MM.1S (cell line): Measurements from ENCODE around the gene NTN5.

Source experiments
- DNase-seq: peaks from one replicate; pipeline ENCODE4 v3.0.0-alpha.2; 2015
- H2AFZ ChIP-seq: fragments of 300-600 bp; sonication (generic); 2 replicates; pipeline ENCODE4 v1.6.0; 2016; ENCODE audit warnings: antibody characterized with exemption, low read length
- H3F3A ChIP-seq: fragments of 300-600 bp; sonication (generic); 2 replicates; pipeline ENCODE4 v1.6.1; 2016; ENCODE audit warnings: mild to moderate bottlenecking, antibody characterized with exemption, low read length, moderate library complexity, mixed read lengths; ENCODE audit not compliant: insufficient read depth
- H3K27ac ChIP-seq: fragments of 300-600 bp; sonication (generic); 2 replicates; pipeline ENCODE4 v1.5.1; 2016; ENCODE audit warnings: mild to moderate bottlenecking, low read length
- H3K27me3 ChIP-seq: fragments of 300-600 bp; sonication (generic); replicated peaks from 2 replicates; pipeline ENCODE4 v1.6.0; 2016; ENCODE audit warnings: low read length; ENCODE audit not compliant: insufficient read depth
- H3K36me3 ChIP-seq: fragments of 300-600 bp; sonication (generic); replicated peaks from 2 replicates; pipeline ENCODE4 v1.6.1; 2016; ENCODE audit warnings: mild to moderate bottlenecking, low read length, mixed read lengths; ENCODE audit not compliant: insufficient read depth
- H3K4me1 ChIP-seq: fragments of 300-600 bp; sonication (generic); 2 replicates; pipeline ENCODE4 v1.6.1; 2016; ENCODE audit warnings: low read length, mixed read lengths
- H3K4me2 ChIP-seq: fragments of 300-600 bp; sonication (generic); 2 replicates; pipeline ENCODE4 v1.6.0; 2016; ENCODE audit warnings: low read depth, low read length
- H3K4me3 ChIP-seq: fragments of 300-600 bp; sonication (generic); 2 replicates; pipeline ENCODE4 v1.5.1; 2016; ENCODE audit warnings: low read length, mixed read lengths
- H3K79me2 ChIP-seq: fragments of 300-600 bp; sonication (generic); 2 replicates; pipeline ENCODE4 v1.6.1; 2016; ENCODE audit warnings: mixed run types, low read length, mixed read lengths
- H3K9ac ChIP-seq: fragments of 300-600 bp; sonication (generic); 2 replicates; pipeline ENCODE4 v1.6.1; 2016; ENCODE audit warnings: low read length, mixed read lengths
- H3K9me2 ChIP-seq: fragments of 300-600 bp; sonication (generic); replicated peaks from 2 replicates; pipeline ENCODE4 v1.6.1; 2016; ENCODE audit warnings: mild to moderate bottlenecking, low read length, mixed read lengths; ENCODE audit not compliant: insufficient read depth
- H3K9me3 ChIP-seq: fragments of 300-600 bp; sonication (generic); replicated peaks from 2 replicates; pipeline ENCODE4 v1.6.1; 2016; ENCODE audit warnings: mild to moderate bottlenecking, low read length, mixed read lengths; ENCODE audit not compliant: insufficient read depth
- H4K20me1 ChIP-seq: fragments of 300-600 bp; sonication (generic); 2 replicates; pipeline ENCODE4 v1.6.1; 2016; ENCODE audit warnings: mild to moderate bottlenecking, low read length, moderate library complexity, mixed read lengths; ENCODE audit not compliant: insufficient read depth
- CTCF ChIP-seq: fragments of 300-600 bp; sonication (generic); IDR thresholded peaks from 2 replicates; pipeline ENCODE4 v1.5.1; 2016; ENCODE audit warnings: antibody characterized with exemption, low read length, mixed read lengths
- EZH2 ChIP-seq: fragments of 300-600 bp; sonication (generic); optimal IDR thresholded peaks from 2 replicates; pipeline ENCODE3; 2017; ENCODE audit warnings: low read depth, mild to moderate bottlenecking, antibody characterized with exemption, low read length, mixed read lengths
- EZH2phosphoT487 ChIP-seq: fragments of 300-600 bp; sonication (generic); IDR thresholded peaks from 2 replicates; pipeline ENCODE4 v1.6.1; 2018; ENCODE audit warnings: antibody characterized with exemption, low read length

Gene NTN5

DNA sequence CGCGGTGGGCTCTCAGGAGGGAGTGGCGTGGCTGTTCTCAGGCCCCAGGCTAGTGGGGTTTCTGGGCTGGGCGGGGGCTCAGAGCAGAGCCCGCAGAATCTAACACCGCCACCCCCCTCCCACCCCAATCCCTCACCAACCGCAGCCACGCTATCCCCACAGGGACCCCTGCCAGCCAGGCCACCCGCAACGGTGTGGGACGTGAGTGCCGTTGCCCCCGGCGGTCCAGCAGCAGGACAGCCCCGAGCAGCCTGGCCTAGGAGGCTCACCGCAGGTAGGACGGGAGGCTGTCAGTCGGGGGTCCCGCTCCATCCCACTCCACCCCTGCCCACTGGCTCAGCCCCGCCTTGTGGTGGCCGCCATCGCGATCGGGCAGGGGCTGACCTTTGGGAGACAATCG, at the start of gene NTN5:
NTN5 (minus strand) TSS at position 24 of the 400 bp plus-strand sequence. CDS start 2,031 bp downstream, outside the sequence.
- peaks cover 64% of the 10 kb centered on the region for H3K27me3 ChIP-seq
- TF ChIP-seq EZH2phosphoT487 (no peak), EZH2 (no peak), CTCF (no peak)
- no peak within 1 kb of the TSS for H3K9ac ChIP-seq
- H3K79me2 ChIP-seq, result no peaks in the 10 kb centered on the region
- no peak within 1 kb of the TSS for H3K4me2 ChIP-seq
- no peak within 1 kb of the TSS for H3K27ac ChIP-seq
- H3K9me3 ChIP-seq, result no peaks in the 10 kb centered on the region
- no peak within 1 kb of the TSS for H2AFZ ChIP-seq
- no peaks in the 10 kb centered on the region for H3K36me3 ChIP-seq
- H3F3A ChIP-seq, result no peaks in the 10 kb centered on the region
- H3K4me3 ChIP-seq, result no peak within 1 kb of the TSS
- DNase-seq, result no peak
- no peaks in the 10 kb centered on the region for H3K9me2 ChIP-seq
- H4K20me1 ChIP-seq, result no peaks in the 10 kb centered on the region
- H3K4me1 ChIP-seq, result no peaks in the 10 kb centered on the region; the same call in 1 of the 2 replicates

- no peaks in the 10 kb centered on the region for H4K20me1 ChIP-seq
- no peak overlapping the region for H3K27ac ChIP-seq
- H3F3A ChIP-seq, result no peaks in the 10 kb centered on the region
- H3K9me3 ChIP-seq, result no peaks in the 10 kb centered on the region
- no peaks in the 10 kb centered on the region for H3K79me2 ChIP-seq
- no peaks in the 10 kb centered on the region for H3K9me2 ChIP-seq
- H3K9ac ChIP-seq, result no peak overlapping the region
- no peak overlapping the region for H3K4me2 ChIP-seq
- H3K36me3 ChIP-seq, result no peaks in the 10 kb centered on the region
- TF ChIP-seq CTCF (no peak), EZH2 (no peak), EZH2phosphoT487 (no peak)
- no peak overlapping the region for H3K4me3 ChIP-seq
- H3K4me1 ChIP-seq, result peaks cover 6% of the 10 kb centered on the region; the same call in 1 of the 2 replicates
- peaks cover 38% of the 10 kb centered on the region for H3K27me3 ChIP-seq
- no peak for DNase-seq
- H2AFZ ChIP-seq, result no peak overlapping the region
Observed at GRCh38 chr19:48722196-48722708, 49.4 kb upstream of the NTN5 start.

DNA sequence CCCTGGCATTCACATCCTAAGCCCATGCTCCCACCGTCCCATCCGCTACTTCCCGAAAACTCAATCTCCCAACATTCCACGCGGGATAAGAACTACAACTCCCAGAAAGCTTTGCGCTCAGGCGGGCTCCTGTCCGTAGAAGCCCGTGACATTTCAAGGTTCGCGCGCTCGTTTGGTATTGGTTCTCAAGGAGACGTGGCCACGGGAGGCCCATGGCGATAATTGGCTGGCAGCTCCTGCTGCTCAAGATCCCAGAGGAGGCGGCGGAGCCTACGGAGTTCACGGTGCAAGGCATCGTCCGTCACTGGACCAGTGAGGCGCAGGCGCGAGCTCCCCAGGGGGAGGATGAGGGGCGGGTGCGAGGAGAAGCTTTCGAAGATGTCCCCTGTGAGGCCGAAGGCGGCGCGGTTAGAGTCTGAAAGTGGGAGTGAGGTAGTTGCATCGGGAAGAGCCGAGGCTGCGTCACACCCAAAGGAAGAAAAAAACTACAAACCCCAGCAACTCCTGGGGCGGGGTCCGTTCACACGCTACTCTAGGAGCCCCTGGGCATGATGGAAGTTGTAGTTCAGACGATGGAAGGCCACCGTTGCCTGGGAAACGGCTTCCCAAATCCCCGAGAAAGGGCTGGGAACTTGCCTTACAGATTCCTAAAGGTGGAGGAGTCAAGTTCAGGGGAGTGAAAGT, 47.9 kb upstream of the NTN5 start:
- Histone ChIP-seq H2AFZ (peak overlapping the region; percentile 60), H4K20me1 (no peaks in the 10 kb centered on the region), H3K27ac (peak overlapping the region; percentile 62; the same call in 1 of the 2 replicates), H3K9me3 (no peaks in the 10 kb centered on the region), H3F3A (no peaks in the 10 kb centered on the region), H3K4me2 (peak overlapping the region; percentile 84), H3K36me3 (no peaks in the 10 kb centered on the region), H3K4me1 (peaks cover 6% of the 10 kb centered on the region; the same call in 1 of the 2 replicates), H3K9ac (peak overlapping the region; percentile 71), H3K9me2 (no peaks in the 10 kb centered on the region), H3K27me3 (peaks cover 46% of the 10 kb centered on the region), H3K4me3 (peak overlapping the region; percentile 66), H3K79me2 (no peaks in the 10 kb centered on the region)
- TF ChIP-seq CTCF (no peak), EZH2 (no peak), EZH2phosphoT487 (no peak)
- DNase-seq, result peak; percentile 98
